Retinal pigment epithelial cell (primary cell): ENCODE measurements around the gene ARRDC1.
"Not testable (repeated sequence)": the region's sequence is repeated elsewhere in the genome, so short reads cannot be mapped to it uniquely, and the experiment has no call there.

Experiments used
- DNase-seq: peaks from one replicate; pipeline ENCODE4 v3.0.0-alpha.2; 2010; ENCODE audit warnings: low read depth
- H3K4me3 ChIP-seq: 2 replicates; pipeline ENCODE4 v1.5.1; 2011; ENCODE audit warnings: mild to moderate bottlenecking, low read length, control low read depth, moderate library complexity
- CTCF ChIP-seq: conservative IDR thresholded peaks from 2 replicates; pipeline ENCODE4 v1.5.1; 2011; ENCODE audit warnings: low read depth, low read length, control low read depth, inconsistent platforms

Gene ARRDC1

GRCh38 chr9:137592767-137593166 is 12.7 kb upstream of the ARRDC1 start:
- no peak overlapping the region for H3K4me3 ChIP-seq
- no peak for DNase-seq
- TF ChIP-seq CTCF, result no peak

GRCh38 chr9:137593176-137593575 is 12.3 kb upstream of the ARRDC1 start:
- no peak for DNase-seq
- no peak for TF ChIP-seq CTCF
- no peak overlapping the region for H3K4me3 ChIP-seq

GRCh38 chr9:137596577-137596976 is 8.9 kb upstream of the ARRDC1 start:
- H3K4me3 ChIP-seq, DNase-seq: not testable (repeated sequence)

- DNase-seq, result no peak
- no peak overlapping the region for H3K4me3 ChIP-seq
- TF ChIP-seq CTCF, result no peak
Observed at GRCh38 chr9:137598943-137599342, 6.5 kb upstream of the ARRDC1 start.

- TF ChIP-seq CTCF, result peak; percentile 13
- DNase-seq, result no peak
- H3K4me3 ChIP-seq, result no peak overlapping the region
Observed at GRCh38 chr9:137602661-137603060, 2.8 kb upstream of the ARRDC1 start.

GRCh38 chr9:137603879-137604278 is 1.6 kb upstream of the ARRDC1 start:
- DNase-seq, result no peak
- no peak overlapping the region for H3K4me3 ChIP-seq
- no peak for TF ChIP-seq CTCF

- no peak for TF ChIP-seq CTCF
- H3K4me3 ChIP-seq, result peak overlapping the region; percentile 50
- DNase-seq, result no peak
Observed at GRCh38 chr9:137604345-137605086, 970 bp upstream of the ARRDC1 start.
